WTC11 (cell line): ENCODE measurements around the gene BABAM2. TPM values are rescaled to one million over a fixed set of nuclear protein-coding genes. Genes with fewer than 3 reads are reported as not detected.

ENCODE experiments used
- ATAC-seq: fragments of 200-7000 bp; cut with Tn5 transposase; 2 replicates; pipeline ENCODE4 v1.10.0; 2021; ENCODE audit warnings: mild to moderate bottlenecking, moderate library complexity
- CTCF ChIA-PET: fragments of 300-600 bp; sonication (Branson Sonifier 250); formaldehyde crosslinking; loops from one replicate; lab custom pipeline; 2021; ENCODE audit warnings: antibody characterized with exemption; lab: Charles Lee
- POLR2A ChIA-PET: fragments of 350-600 bp; sonication (Branson Sonifier 250); formaldehyde crosslinking; loops from one replicate; lab custom pipeline; 2021; ENCODE audit warnings: antibody characterized with exemption; lab: Charles Lee
- DNase-seq: peaks from one replicate; pipeline ENCODE4 v3.0.0; 2021; ENCODE audit warnings: low spot score
- H3K27ac Mint-ChIP-seq: 2 replicates; pipeline ENCODE4 v1.8.0; 2021; ENCODE audit warnings: mixed read lengths
- H3K27me3 Mint-ChIP-seq: 2 replicates; pipeline ENCODE4 v1.8.0; 2021; ENCODE audit warnings: low read depth, mild to moderate bottlenecking, moderate library complexity, mixed read lengths
- H3K36me3 Mint-ChIP-seq: 2 replicates; pipeline ENCODE4 v1.8.0; 2021; ENCODE audit warnings: mixed read lengths
- H3K4me1 Mint-ChIP-seq: 2 replicates; pipeline ENCODE4 v1.8.0; 2022; ENCODE audit warnings: mixed read lengths
- H3K4me3 Mint-ChIP-seq: 2 replicates; pipeline ENCODE4 v1.8.0; 2021; ENCODE audit warnings: mild to moderate bottlenecking, moderate library complexity, mixed read lengths
- H3K9me3 Mint-ChIP-seq: 2 replicates; pipeline ENCODE4 v1.8.0; 2021; ENCODE audit warnings: mixed read lengths
- ATF1 ChIP-seq: sonication (generic); formaldehyde crosslinking; IDR thresholded peaks from 2 replicates; pipeline ENCODE4 v1.8.1; 2023; ENCODE audit warnings: mild to moderate bottlenecking, moderate library complexity, missing genetic modification reagents
- CREB1 ChIP-seq: sonication (generic); formaldehyde crosslinking; IDR thresholded peaks from 2 replicates; pipeline ENCODE4 v1.8.0; 2023; ENCODE audit warnings: mild to moderate bottlenecking, missing genetic modification reagents
- CREM ChIP-seq: sonication (generic); formaldehyde crosslinking; IDR thresholded peaks from 2 replicates; pipeline ENCODE4 v1.8.1; 2022; ENCODE audit warnings: mild to moderate bottlenecking, missing genetic modification reagents, moderate library complexity
- ESRRA ChIP-seq: sonication (generic); formaldehyde crosslinking; IDR thresholded peaks from 2 replicates; pipeline ENCODE4 v1.8.1; 2022; ENCODE audit warnings: mild to moderate bottlenecking, missing genetic modification reagents, borderline replicate concordance
- ETV6 ChIP-seq: sonication (generic); formaldehyde crosslinking; IDR thresholded peaks from 2 replicates; pipeline ENCODE4 v1.8.1; 2022; ENCODE audit warnings: mild to moderate bottlenecking, missing genetic modification reagents
- FOXK1 ChIP-seq: sonication (generic); formaldehyde crosslinking; IDR thresholded peaks from 2 replicates; pipeline ENCODE4 v1.8.0; 2022; ENCODE audit warnings: mild to moderate bottlenecking, moderate library complexity, missing genetic modification reagents
- GABPB1 ChIP-seq: sonication (generic); formaldehyde crosslinking; IDR thresholded peaks from 2 replicates; pipeline ENCODE4 v1.8.1; 2023; ENCODE audit warnings: mild to moderate bottlenecking, missing genetic modification reagents
- GRHL2 ChIP-seq: fragments of 250-450 bp; sonication (Bioruptor Pico); IDR thresholded peaks from 2 replicates; pipeline ENCODE4 v1.8.0; 2022; ENCODE audit warnings: mild to moderate bottlenecking, moderate library complexity; ENCODE audit not compliant: insufficient replicate concordance, severe bottlenecking
- HMGA2 ChIP-seq: fragments of 250-450 bp; sonication (Bioruptor Pico); IDR thresholded peaks from 2 replicates; pipeline ENCODE4 v1.4.0; 2021; ENCODE audit warnings: mild to moderate bottlenecking, moderate library complexity
- KAT7 ChIP-seq: sonication (generic); formaldehyde crosslinking; IDR thresholded peaks from 2 replicates; pipeline ENCODE4 v1.8.1; 2023; ENCODE audit warnings: missing genetic modification reagents, mild to moderate bottlenecking, borderline replicate concordance
- MXD4 ChIP-seq: fragments of 250-450 bp; sonication (Bioruptor Pico); IDR thresholded peaks from 2 replicates; pipeline ENCODE4 v1.8.0; 2021; ENCODE audit warnings: mild to moderate bottlenecking, moderate library complexity, borderline replicate concordance
- NR3C1 ChIP-seq: sonication (generic); formaldehyde crosslinking; conservative IDR thresholded peaks from 2 replicates; pipeline ENCODE4 v1.8.1; 2023; ENCODE audit warnings: low read depth, mild to moderate bottlenecking, missing genetic modification reagents
- SOX15 ChIP-seq: fragments of 250-450 bp; sonication (Bioruptor Pico); IDR thresholded peaks from 2 replicates; pipeline ENCODE4 v1.9.0; 2021; ENCODE audit warnings: mild to moderate bottlenecking
- SP1 ChIP-seq: sonication (generic); formaldehyde crosslinking; conservative IDR thresholded peaks from 2 replicates; pipeline ENCODE4 v1.8.1; 2022; ENCODE audit warnings: missing genetic modification reagents
- TEAD1 ChIP-seq: sonication (generic); formaldehyde crosslinking; IDR thresholded peaks from 2 replicates; pipeline ENCODE4 v1.8.0; 2022; ENCODE audit warnings: mild to moderate bottlenecking, missing genetic modification reagents
- TEAD4 ChIP-seq: sonication (generic); formaldehyde crosslinking; IDR thresholded peaks from 2 replicates; pipeline ENCODE4 v1.8.0; 2022; ENCODE audit warnings: mild to moderate bottlenecking, missing genetic modification reagents
- TP53 ChIP-seq: sonication (generic); formaldehyde crosslinking; IDR thresholded peaks from 2 replicates; pipeline ENCODE4 v1.8.1; 2023; ENCODE audit warnings: mild to moderate bottlenecking, missing genetic modification reagents
- ZNF121 ChIP-seq: sonication (generic); formaldehyde crosslinking; IDR thresholded peaks from 2 replicates; pipeline ENCODE4 v1.8.0; 2023; ENCODE audit warnings: missing genetic modification reagents
- ZNF138 ChIP-seq: sonication (generic); formaldehyde crosslinking; conservative IDR thresholded peaks from 2 replicates; pipeline ENCODE4 v1.8.1; 2022; ENCODE audit warnings: mild to moderate bottlenecking, moderate library complexity, missing genetic modification reagents
- ZNF671 ChIP-seq: fragments of 250-450 bp; sonication (Bioruptor Pico); IDR thresholded peaks from 2 replicates; pipeline ENCODE4 v1.8.0; 2021; ENCODE audit warnings: mild to moderate bottlenecking
- total RNA-seq: library from RNA; stranded (reverse); gene quantifications from 3 replicates; pipeline ENCODE4 v1.2.3, GENCODE V29; 2021
- TF ChIP-seq, protein P1 (sequence below): sonication (generic); formaldehyde crosslinking; IDR thresholded peaks from 2 replicates; pipeline ENCODE4 v1.8.1; 2022; ENCODE audit warnings: low read depth, missing genetic modification reagents, borderline replicate concordance
- TF ChIP-seq, protein P2 (sequence below): sonication (generic); formaldehyde crosslinking; IDR thresholded peaks from 2 replicates; pipeline ENCODE4 v1.8.1; 2023; ENCODE audit warnings: mild to moderate bottlenecking, missing genetic modification reagents, moderate library complexity
- TF ChIP-seq, protein P3 (sequence below): fragments of 250-450 bp; sonication (Bioruptor Pico); conservative IDR thresholded peaks from 2 replicates; pipeline ENCODE4 v1.9.0; 2021; ENCODE audit warnings: mild to moderate bottlenecking
- TF ChIP-seq, protein P4 (sequence below): sonication (generic); formaldehyde crosslinking; IDR thresholded peaks from 2 replicates; pipeline ENCODE4 v1.8.1; 2022; ENCODE audit warnings: missing genetic modification reagents, borderline replicate concordance

BABAM2 gene
- total RNA-seq, 1 experiment from 2014 or later, result 16.5 TPM

DNA sequence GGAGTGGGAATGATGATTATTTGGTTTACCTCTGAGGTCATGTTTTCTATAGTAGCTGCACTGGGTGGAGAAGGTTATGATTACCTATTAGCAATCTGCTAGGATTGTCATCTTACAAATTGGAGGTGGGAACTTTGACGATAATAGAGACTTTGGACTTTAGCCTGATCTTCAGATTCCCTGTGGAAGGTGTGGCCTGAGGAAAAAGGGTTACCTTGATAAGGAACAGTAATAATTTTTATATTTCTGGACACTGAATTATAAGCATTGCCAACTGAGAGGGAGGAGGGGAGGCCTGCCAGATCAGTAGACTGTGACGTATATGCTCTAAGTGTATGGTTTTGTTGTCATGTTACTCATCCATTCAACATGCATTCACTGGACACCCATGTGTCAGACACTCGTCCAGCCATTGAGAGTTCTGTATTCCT, 318.7 kb downstream of the BABAM2 start (continued):
- TF ChIP-seq MXD4 (CRISPR knock-in tag), result no peak
- no peak for TF ChIP-seq TP53 (CRISPR knock-in tag)
- no peak for TF ChIP-seq TEAD1 (CRISPR knock-in tag)
- TF ChIP-seq ATF1 (CRISPR knock-in tag), result no peak
- TF ChIP-seq SP1 (CRISPR knock-in tag), result no peak
- TF ChIP-seq, protein P1, sequence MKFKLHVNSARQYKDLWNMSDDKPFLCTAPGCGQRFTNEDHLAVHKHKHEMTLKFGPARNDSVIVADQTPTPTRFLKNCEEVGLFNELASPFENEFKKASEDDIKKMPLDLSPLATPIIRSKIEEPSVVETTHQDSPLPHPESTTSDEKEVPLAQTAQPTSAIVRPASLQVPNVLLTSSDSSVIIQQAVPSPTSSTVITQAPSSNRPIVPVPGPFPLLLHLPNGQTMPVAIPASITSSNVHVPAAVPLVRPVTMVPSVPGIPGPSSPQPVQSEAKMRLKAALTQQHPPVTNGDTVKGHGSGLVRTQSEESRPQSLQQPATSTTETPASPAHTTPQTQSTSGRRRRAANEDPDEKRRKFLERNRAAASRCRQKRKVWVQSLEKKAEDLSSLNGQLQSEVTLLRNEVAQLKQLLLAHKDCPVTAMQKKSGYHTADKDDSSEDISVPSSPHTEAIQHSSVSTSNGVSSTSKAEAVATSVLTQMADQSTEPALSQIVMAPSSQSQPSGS (CRISPR knock-in tag), result no peak
- TF ChIP-seq CREB1 (CRISPR knock-in tag), result no peak
- TF ChIP-seq HMGA2 (CRISPR knock-in tag), result no peak
- TF ChIP-seq FOXK1 (CRISPR knock-in tag), result no peak
- no peak for TF ChIP-seq NR3C1
- TF ChIP-seq GRHL2 (CRISPR knock-in tag), result no peak
- TF ChIP-seq ETV6 (CRISPR knock-in tag), result no peak
- no peak for TF ChIP-seq CREM

DNA sequence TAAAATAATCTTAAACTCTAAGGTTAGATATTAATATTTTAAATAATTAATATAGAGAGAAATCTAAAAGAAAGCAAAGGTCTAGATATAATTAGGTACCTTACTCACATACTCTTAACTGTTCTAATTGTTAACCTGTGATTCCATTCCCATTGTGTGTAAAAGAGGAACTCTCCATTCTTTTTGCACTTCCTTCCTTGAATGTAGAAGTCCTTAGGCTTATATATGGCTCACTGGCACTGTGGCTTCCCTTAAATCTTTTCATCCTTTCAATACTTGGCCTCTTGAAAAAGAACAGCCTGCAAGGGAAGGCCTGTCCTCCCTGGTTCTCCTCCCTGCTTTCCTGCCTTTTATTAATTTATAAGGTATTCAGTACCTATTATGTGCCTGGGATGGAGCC, 319.3 kb downstream of the BABAM2 start:
- Mint-ChIP-seq H3K27ac (no peak overlapping the region), H3K36me3 (no peaks in the 10 kb centered on the region), H3K4me1 (peaks cover 5% of the 10 kb centered on the region), H3K4me3 (no peak overlapping the region), H3K9me3 (peaks cover 5% of the 10 kb centered on the region; the same call in 1 of the 2 replicates), H3K27me3 (no peaks in the 10 kb centered on the region)
- ATAC-seq, result no peak
- POLR2A ChIA-PET, result no interaction called here
- CTCF ChIA-PET, result no interaction called here
- DNase-seq, result no peak
- TF ChIP-seq ZNF138 (CRISPR knock-in tag), result no peak
- TF ChIP-seq TEAD4 (CRISPR knock-in tag), result no peak
- no peak for TF ChIP-seq ESRRA (CRISPR knock-in tag)
- TF ChIP-seq KAT7 (CRISPR knock-in tag), result no peak
- TF ChIP-seq ZNF671 (CRISPR knock-in tag), result no peak
- TF ChIP-seq, protein P2, sequence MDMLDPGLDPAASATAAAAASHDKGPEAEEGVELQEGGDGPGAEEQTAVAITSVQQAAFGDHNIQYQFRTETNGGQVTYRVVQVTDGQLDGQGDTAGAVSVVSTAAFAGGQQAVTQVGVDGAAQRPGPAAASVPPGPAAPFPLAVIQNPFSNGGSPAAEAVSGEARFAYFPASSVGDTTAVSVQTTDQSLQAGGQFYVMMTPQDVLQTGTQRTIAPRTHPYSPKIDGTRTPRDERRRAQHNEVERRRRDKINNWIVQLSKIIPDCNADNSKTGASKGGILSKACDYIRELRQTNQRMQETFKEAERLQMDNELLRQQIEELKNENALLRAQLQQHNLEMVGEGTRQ (CRISPR knock-in tag), result no peak
- no peak for TF ChIP-seq GABPB1 (CRISPR knock-in tag)
- TF ChIP-seq, protein P3, sequence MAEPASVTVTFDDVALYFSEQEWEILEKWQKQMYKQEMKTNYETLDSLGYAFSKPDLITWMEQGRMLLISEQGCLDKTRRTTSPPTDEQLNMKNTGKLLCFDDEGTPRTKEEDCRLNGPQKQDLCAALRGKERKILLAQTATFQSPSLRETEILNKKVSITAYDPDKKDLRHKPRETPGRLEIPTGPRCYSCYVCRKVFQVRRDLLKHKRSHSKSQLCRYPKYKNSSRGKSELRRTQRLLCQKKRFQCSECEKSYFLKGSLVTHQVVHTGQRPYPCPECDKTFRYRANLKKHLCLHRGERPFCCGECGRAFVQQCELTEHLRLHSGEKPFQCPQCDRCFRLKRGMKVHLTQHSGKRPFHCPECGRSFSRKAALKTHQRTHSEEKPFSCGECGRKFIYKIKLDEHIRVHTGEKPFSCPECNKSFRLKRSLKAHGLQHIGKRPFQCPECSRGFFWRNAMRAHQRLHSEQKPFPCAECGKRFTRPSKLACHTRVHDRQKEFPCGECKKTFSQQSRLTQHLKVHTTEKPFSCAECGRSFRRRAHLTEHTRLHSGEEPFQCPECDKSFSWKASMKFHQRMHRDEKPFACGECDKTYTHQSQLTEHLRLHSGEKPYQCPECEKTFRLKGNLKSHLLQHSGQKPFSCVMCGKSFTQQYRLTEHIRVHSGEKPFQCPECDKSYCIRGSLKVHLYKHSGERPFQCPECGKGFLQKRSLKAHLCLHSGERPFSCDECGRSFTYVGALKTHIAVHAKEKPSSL (CRISPR knock-in tag), result no peak
- TF ChIP-seq ZNF121 (CRISPR knock-in tag), result no peak
- TF ChIP-seq SOX15 (CRISPR knock-in tag), result no peak
- TF ChIP-seq, protein P4, sequence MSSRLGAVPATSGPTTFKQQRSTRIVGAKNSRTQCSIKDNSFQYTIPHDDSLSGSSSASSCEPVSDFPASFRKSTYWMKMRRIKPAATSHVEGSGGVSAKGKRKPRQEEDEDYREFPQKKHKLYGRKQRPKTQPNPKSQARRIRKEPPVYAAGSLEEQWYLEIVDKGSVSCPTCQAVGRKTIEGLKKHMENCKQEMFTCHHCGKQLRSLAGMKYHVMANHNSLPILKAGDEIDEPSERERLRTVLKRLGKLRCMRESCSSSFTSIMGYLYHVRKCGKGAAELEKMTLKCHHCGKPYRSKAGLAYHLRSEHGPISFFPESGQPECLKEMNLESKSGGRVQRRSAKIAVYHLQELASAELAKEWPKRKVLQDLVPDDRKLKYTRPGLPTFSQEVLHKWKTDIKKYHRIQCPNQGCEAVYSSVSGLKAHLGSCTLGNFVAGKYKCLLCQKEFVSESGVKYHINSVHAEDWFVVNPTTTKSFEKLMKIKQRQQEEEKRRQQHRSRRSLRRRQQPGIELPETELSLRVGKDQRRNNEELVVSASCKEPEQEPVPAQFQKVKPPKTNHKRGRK (CRISPR knock-in tag), result no peak
